ENCODE measurements around the gene SEPTIN3.
A peak's percentile ranks its signal among the peaks of the same experiment; 100 is the strongest.

The SEPTIN3 gene

DNA sequence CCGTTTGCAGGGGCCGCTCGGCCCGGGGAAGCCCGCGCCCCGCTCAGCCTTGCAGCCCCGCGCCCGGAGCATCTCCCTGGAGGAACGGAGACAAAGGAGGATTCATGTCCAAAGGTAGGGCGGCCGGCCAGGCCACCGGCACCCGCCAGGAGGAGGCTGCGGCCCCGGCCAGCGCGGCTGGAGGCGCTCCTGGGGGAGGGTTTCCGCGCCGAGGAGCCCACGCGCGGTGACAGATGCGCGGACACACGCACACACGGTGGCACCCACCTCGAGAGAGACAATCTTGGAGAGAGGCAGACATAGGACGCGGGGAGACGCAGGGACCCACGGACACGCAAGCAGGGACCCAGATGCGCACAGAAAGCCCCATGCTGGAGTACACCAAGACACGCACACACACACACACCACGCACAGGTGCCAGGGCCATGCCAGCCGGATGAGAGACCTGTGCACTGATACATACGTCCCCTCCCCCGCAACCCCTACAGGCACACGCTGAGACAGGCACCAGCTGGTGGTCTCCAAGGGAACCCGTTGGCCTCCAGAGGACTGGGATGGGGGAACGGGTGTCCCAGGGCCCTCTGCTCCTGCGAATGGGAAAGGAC lies 7.8 kb downstream of the SEPTIN3 start:
- no peak for DNase-seq

GRCh38 chr22:41978732-41979131 lies 9.5 kb downstream of the SEPTIN3 start:
- DNase-seq = no peak

DNA sequence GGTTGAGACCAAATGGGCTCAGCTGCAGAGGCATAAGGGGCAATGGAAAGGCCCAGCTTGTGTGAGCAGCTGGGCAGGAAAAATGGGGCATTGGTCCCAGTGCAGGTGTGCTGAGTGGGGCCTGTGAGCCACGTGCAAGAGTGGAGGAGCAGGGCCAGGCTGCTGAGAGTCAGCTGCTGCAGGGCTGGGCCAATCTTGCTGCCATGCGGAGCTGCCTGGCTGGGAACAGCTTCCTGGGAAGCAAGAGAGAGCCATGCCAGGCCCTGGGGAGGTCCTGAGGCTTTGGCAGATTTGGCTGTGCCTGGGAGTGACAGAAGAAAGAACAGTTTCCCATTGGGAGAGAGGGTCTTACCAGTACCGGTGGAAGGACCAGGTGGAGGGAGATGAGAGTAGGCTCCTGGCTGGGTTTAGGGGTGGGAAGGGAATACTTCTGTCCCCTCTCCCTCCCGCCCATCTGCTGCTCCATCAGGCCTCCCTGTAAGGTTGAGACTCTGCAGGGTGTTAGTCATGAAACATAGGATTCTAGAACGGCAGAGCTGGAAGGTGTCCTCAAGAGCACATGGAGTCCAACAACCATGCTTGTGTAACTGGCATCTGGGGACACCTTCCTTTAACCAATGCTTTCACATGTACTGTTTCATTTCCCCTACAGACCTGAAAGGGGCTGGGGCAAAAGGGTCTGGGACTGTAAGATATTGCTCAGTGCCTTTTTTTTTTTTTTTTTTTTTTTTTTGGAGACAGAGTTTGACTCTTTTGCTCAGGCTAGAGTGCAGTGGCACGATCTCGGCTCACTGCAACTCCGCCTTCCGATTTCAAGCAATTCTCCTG lies 10.4 kb downstream of the SEPTIN3 start:
- no peak for DNase-seq

DNA sequence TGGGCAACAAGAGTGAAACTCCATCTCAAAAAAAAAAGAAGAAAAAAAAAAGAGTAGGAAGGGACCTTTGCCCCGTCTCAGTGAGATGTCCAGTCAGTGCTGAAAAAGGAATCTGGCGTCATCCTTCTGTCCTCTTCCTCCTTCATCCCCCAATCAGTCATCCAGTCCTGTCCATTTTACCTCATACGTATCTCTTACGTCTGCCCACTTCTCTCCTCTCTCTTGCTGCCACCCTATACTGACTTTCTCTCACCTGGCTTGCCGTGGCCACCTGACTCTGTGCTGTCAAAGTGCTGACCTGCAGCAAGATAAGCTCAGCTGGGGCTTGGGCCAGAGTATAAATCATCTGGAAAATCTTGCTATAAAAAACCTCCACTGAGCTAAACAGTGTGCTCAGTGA lies 13.6 kb downstream of the SEPTIN3 start:
- DNase-seq = no peak

DNA sequence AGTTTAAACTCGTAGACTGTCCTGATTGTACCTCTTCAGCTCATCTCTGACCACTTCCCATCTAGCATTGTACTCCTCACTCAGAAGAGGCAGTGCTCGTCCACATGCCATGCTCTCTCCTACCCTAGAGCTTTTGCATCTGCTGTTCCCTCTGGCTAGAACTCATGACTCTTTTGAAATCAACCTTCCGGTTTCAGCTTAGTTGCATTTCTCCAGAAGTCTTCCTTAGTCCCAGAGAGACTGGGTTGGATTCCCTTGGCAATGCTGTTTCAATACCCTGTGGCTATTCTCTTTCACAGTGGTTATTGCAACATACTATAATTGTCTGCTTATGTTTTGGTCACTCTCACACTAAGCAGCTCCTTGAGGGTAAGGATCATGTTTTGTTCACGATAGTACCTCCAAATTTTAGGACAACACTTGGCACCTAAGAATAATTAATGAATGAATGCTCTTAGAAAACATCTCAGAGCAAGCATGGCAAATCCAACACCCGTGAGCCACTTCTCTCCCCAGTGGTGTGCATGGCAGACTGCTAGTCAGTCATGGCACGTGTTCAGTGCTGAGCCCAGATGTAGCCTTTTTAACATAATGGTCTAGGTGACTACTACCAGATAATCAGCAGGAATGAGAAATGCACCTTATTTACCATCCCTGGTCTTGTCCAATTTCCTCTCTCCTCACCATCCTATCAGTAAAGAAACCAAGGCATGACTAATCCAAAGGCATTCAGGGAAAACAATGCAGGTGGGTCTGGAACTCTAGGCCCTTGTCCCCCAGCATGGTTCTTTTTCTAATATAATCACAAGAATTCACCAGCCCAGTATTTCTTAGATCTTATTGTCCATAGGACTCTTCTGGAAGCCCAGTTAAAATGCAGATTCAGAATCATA lies 14.5 kb downstream of the SEPTIN3 start:
- no peak for DNase-seq

DNA sequence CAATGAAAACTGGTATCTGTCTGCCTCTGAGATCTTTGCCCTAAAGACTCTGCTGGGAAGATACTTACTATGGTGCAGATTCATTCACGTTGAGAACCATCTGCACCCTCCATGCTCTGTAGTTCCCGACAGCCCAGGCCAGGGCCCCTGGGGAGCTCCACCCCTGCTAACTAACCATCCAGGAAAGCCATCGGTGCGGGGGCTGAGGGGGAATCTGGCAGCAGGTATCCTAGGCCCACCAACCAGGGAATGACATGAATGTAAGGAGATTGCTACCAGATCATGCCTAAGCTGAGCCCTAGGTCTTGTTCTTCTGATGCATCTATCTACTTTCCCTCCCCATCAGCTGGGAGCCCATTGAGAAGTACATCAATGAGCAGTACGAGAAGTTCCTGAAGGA lies 18.0 kb downstream of the SEPTIN3 start:
- DNase-seq = no peak

DNA sequence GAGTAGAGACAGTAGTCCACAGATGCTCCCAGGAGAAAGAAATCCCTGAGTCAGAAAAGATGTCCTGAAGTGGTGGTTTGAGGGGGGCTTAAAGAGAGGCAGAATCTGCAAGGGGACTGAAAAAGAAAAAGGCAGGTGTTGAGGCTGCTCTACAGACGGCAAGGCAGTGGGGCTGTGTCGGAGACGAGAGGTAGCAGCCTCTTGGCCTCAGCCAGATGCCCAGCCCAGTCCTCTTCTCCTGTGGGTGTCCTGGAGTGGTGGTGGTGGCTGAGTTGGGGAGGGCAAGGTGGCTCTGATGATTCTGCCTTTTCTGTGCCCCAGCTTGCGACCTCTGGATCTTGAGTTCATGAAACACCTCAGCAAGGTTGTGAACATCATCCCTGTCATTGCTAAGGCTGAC lies 20.0 kb downstream of the SEPTIN3 start:
- DNase-seq = no peak

GRCh38 chr22:41991111-41991510 lies 21.9 kb downstream of the SEPTIN3 start:
- DNase-seq = no peak

DNA sequence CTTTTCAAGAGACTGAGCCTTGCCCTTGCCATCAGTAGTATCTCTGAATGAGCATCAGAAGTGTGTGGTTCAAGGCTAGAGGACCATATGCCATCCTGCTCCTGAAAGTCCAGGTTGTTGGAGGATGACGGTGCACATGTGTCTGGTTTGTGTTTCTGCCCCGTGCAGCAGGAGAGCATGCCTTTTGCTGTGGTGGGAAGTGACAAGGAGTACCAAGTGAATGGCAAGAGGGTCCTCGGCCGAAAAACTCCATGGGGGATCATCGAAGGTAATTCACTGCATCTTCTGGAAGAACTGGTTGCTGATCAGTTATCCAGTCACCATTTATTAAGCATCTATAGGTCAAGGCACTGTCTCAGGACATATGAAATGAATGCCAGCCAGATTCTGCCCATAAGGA lies 23.3 kb downstream of the SEPTIN3 start:
- no peak for DNase-seq

DNA sequence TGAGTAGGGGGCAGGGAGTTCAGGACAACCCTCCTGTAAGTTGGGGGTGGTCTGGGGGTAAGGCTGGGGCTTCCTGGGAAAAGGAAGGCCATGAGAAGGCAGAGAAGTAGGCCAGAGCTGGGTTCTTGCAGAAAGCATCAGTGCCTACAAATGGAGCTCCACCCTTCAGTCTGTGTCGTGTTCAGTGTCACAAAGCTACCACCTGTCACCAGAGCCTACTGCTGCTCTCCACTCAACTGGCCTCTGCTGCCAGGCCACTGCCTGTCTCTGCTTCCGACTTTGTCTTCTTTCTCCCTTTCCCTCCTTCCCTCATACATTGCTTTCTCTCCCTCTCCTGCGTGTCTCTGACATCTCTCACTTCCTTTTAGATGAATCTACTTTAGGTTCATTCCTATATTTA lies 26.0 kb downstream of the SEPTIN3 start:
- no peak for DNase-seq

GRCh38 chr22:41996826-41997225 lies 27.6 kb downstream of the SEPTIN3 start:
- DNase-seq = no peak

DNA sequence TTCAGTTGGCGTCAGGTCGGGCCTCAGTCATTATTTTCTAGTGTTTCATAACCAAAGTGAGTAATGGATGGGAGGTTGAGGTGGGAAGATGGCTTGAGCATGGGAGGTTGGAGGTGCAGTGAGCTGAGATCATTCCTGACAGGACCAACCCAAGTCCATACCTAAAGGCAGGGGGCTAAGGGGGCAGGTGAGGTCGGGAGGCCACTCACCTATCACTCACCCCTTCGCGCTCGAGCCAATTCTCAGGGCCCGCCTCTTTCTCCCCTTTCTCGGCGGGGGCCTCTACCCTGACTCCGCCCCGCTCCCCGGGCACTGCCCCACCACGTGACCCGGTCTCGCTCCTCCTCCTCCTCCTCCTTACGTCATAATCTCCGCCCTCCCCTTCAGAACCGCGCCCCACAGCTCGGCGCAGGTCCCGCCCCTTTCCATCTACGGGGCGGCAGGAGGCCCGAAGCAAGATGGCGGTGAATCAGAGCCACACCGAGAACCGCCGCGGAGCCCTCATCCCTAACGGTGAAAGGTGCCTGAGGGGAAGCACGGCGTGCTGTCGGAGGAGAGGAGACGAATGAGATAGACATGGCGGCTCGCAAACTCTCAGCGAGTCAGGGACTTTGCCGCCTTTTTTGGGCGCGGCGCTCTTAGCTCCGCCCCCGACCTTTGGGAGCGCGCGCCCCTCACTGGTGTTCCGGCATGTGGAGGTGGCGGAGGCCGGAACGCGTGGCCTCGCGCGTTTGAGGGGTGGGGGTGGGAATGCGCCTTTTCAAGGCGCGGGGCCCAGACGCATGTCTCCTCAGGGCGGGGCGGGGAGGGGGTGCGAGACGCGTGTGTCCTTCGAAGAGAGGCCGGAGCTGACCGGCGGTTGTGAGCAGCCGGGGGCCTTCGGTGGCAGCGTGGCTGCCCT lies 29.4 kb downstream of the SEPTIN3 start, which contains the start of gene WBP2NL:
TSS of gene WBP2NL (plus strand) at position 428 of the 901 bp plus-strand sequence. CDS start at position 459, 31 bp downstream.
- DNase-seq = peak; percentile 82

DNA sequence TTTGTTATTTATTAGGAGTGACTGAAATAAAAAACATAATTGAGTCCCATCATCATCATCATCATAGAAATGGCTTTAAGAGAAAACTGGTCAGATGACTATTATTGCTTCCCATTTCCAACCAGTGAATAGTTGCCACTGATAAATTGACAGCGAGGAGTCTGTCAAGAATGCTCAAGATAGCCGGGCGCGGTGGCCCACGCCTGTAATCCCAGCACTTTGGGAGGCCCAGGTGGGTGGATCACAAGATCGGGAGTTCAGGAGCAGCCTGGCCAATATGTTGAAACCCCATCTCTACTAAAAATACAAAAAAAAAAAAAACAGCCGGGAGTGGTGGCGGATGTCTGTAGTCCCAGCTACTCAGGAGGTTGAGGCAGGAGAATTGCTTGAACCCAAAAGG lies 31.2 kb downstream of the SEPTIN3 start:
- no peak for DNase-seq

DNA sequence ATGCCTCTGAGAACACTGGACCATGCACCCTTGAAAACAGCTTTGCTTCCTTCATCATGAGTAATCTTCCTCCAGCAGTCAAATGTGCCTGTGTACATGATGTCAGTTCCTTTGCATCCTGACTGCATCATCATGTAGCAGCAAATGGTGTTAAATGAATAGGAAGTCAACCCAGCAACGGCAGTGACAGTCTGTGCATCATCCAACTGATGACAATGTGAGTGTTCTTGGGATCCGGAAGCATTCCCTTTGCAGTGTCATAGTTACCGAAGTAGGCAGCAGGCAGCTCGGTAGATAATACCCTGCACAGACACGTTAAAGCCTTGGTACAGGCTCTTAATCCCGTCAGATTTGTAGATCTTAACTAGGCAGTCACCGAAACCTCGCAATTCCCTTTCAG lies 31.9 kb downstream of the SEPTIN3 start:
- no peak for DNase-seq

DNA sequence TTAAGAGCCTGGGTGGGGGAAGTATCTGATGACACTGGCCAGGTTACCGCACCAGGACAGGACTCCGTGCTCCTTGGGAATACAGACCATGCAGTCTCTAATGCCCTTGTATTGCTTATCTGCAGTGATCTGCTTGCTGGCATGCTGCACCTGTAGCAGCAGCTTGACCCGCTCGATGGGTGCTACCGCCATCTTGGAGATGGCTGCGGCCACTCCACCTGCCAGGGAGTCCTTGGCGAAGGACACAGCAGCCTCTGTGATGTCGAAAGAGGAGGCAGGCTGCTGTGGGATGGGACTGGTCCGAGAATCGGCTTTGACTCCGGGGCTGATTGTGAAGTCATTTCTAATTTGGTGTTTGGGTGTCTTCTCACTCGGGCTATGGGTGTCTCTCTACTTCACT lies 32.5 kb downstream of the SEPTIN3 start:
- no peak for DNase-seq

- DNase-seq = no peak
Observed at GRCh38 chr22:42007922-42008321, 38.7 kb downstream of the SEPTIN3 start.

DNA sequence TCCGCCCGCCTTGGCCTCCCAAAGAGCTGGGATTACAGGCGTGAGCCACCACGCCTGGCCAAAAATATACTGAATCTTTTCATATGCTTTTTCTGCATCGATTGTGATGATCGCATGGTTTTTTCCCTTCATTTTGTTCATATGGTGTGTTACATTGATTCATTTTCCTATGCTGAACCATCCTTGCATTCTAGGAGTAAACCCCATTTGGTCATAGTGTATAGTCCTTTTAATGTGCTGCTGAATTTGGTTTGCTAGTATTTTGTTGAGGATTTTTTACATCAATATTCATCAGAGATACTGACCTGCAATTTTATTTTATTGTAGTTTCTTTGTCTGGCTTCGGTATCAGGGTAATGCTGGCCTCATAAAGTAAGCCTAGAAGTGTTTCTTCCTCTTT lies 41.5 kb downstream of the SEPTIN3 start:
- no peak for DNase-seq

DNA sequence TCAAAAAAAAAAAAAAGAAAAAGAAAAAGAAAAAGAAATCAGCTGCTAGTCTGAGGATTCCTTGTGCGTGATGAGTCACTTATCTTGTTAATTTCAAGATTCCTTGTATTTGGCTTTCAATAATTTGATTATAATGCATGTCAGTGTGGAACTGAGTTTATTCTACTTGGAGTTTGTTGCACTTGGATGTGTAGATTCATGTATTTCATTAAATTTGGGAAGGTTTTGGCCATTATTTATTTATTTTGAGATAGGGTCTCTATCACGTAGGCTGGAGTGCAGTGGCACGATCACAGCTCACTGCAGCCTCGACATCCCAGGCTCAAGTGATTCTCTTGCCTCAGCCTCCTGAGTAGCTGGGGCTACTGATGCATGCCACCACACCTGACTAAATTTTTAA lies 44.1 kb downstream of the SEPTIN3 start:
- DNase-seq = no peak

- no peak for DNase-seq
Observed at GRCh38 chr22:42016111-42016510, 46.9 kb downstream of the SEPTIN3 start.

GRCh38 chr22:42018224-42018623 lies 49.0 kb downstream of the SEPTIN3 start:
- DNase-seq = no peak

Data from fibroblast of upper back skin (primary cell).